HCT116 (cell line): ENCODE results near the gene SLC25A48. TPM values are rescaled to one million over a fixed set of nuclear protein-coding genes. Genes with fewer than 3 reads are reported as not detected.

ENCODE experiments used
- ATAC-seq: fragments of 200-7000 bp; cut with Tn5 transposase; 2 replicates; pipeline ENCODE4 v1.9.1; 2020; ENCODE audit warnings: mild to moderate bottlenecking, moderate library complexity
- BruUV-seq: library from RNA; stranded (reverse); fragments of 400-500 nt; replicated peaks from 2 replicates; lab custom pipeline; 2021; lab: Mats Ljungman, UMichigan
- CTCF ChIA-PET: fragments of 300-600 bp; sonication (Branson Sonifier 250); formaldehyde crosslinking; loops from one replicate; lab custom pipeline; 2021; ENCODE audit warnings: antibody characterized with exemption; lab: Charles Lee
- POLR2A ChIA-PET: fragments of 300-600, 350-600 bp; sonication (Branson Sonifier 250); formaldehyde crosslinking; loops from one replicate; lab custom pipeline; 2021; ENCODE audit warnings: antibody characterized with exemption; lab: Charles Lee
- RAD21 ChIA-PET, 2 experiments: fragments of 300-600 bp; sonication (Branson Sonifier 250); formaldehyde crosslinking; loops; one replicate each; lab custom pipeline; 2023; ENCODE audit warnings: low total read pairs in 2 of 2; ENCODE audit not compliant: uncharacterized antibody in 2 of 2, unreplicated experiment in 2 of 2, low non-redundant PET in 1 of 2; lab: Charles Lee
- DNase-seq: peaks from one replicate; pipeline ENCODE4 v3.0.0-alpha.2; 2010; ENCODE audit warnings: low read depth, low spot score
- H2AFZ ChIP-seq: fragments of 200-600 bp; shearing (Covaris generic), sonication (generic); 2 replicates; pipeline ENCODE4 v1.6.1; 2017; ENCODE audit warnings: low read depth, mixed run types, mixed read lengths, antibody characterized with exemption, low read length; ENCODE audit not compliant: poor library complexity, severe bottlenecking
- H3K27ac ChIP-seq: 2 replicates; pipeline ENCODE4 v1.5.1; 2012; ENCODE audit warnings: low read depth, low read length
- H3K27me3 ChIP-seq: fragments of 200-600 bp; sonication (generic); 2 replicates; pipeline ENCODE4 v1.6.1; 2016; ENCODE audit warnings: mixed run types, low read length, mixed read lengths; ENCODE audit not compliant: insufficient read depth
- H3K36me3 ChIP-seq, 2 experiments: fragments of 200-500 bp in 1 of 2; fragments of 200-600 bp in 1 of 2; sonication (Bioruptor generic) in 1 of 2; sonication (generic) in 1 of 2; 2 replicates each; pipeline versions ENCODE4 v1.5.1 to v1.6.1; 2014 to 2016; ENCODE audit warnings: low read length in 2 of 2, inconsistent platforms in 1 of 2, mixed read lengths in 1 of 2, mixed run types in 1 of 2; ENCODE audit not compliant: insufficient read depth in 2 of 2, control insufficient read depth in 1 of 2
- H3K4me1 ChIP-seq, 2 experiments: fragments of 200-600 bp in 1 of 2; sonication (generic) in 1 of 2; 2 replicates each; pipeline versions ENCODE4 v1.5.1 to v1.6.1; 2012 to 2017; ENCODE audit warnings: low read length in 2 of 2, inconsistent platforms in 1 of 2, mild to moderate bottlenecking in 1 of 2, mixed read lengths in 1 of 2, mixed run types in 1 of 2, moderate library complexity in 1 of 2; ENCODE audit not compliant: insufficient read depth in 2 of 2, control insufficient read depth in 1 of 2
- H3K4me2 ChIP-seq: fragments of 200-600 bp; sonication (generic); 2 replicates; pipeline ENCODE4 v1.6.1; 2017; ENCODE audit warnings: mixed run types, low read length, mixed read lengths
- H3K4me3 ChIP-seq, 2 experiments: fragments of 200-600 bp in 1 of 2; sonication (generic) in 1 of 2; replicated peaks in 1 of 2; 2 replicates each; pipeline ENCODE4 v1.5.1; 2011 to 2016; ENCODE audit warnings: low read length in 2 of 2, control low read depth in 1 of 2, low read depth in 1 of 2, mild to moderate bottlenecking in 1 of 2, mixed read lengths in 1 of 2, mixed run types in 1 of 2
- H3K79me2 ChIP-seq: fragments of 200-600 bp; sonication (generic); 2 replicates; pipeline ENCODE4 v1.6.1; 2017; ENCODE audit warnings: mild to moderate bottlenecking, mixed run types, low read length, moderate library complexity, mixed read lengths; ENCODE audit not compliant: insufficient read depth
- H3K9ac ChIP-seq: fragments of 200-600 bp; sonication (generic); 2 replicates; pipeline ENCODE4 v1.6.1; 2016; ENCODE audit warnings: low read length, mixed read lengths
- H3K9me2 ChIP-seq: fragments of 200-600 bp; sonication (generic), shearing (Covaris generic); 2 replicates; pipeline ENCODE4 v1.6.1; 2017; ENCODE audit warnings: mixed run types, mild to moderate bottlenecking, moderate library complexity; ENCODE audit not compliant: insufficient read depth
- H3K9me3 ChIP-seq, 2 experiments: fragments of 200-500 bp in 1 of 2; fragments of 200-600 bp in 1 of 2; sonication (Bioruptor generic) in 1 of 2; sonication (generic) in 1 of 2; 2 replicates each; pipeline ENCODE4 v1.6.1; 2014 to 2017; ENCODE audit warnings: low read length in 2 of 2, mixed read lengths in 2 of 2, inconsistent platforms in 1 of 2, low read depth in 1 of 2, mild to moderate bottlenecking in 1 of 2, mixed run types in 1 of 2, moderate library complexity in 1 of 2; ENCODE audit not compliant: control insufficient read depth in 1 of 2, insufficient read depth in 1 of 2
- H4K20me1 ChIP-seq: fragments of 200-600 bp; sonication (generic), shearing (Covaris generic); 2 replicates; pipeline ENCODE4 v1.6.1; 2017; ENCODE audit warnings: mixed run types, mild to moderate bottlenecking, moderate library complexity; ENCODE audit not compliant: insufficient read depth
- CBX3 ChIP-seq: IDR thresholded peaks from 2 replicates; pipeline ENCODE4 v1.6.1; 2012; ENCODE audit warnings: low read depth
- EGR1 ChIP-seq: IDR thresholded peaks from 2 replicates; pipeline ENCODE4 v1.6.1; 2012; ENCODE audit warnings: low read depth
- ELF1 ChIP-seq: IDR thresholded peaks from 2 replicates; pipeline ENCODE4 v1.6.1; 2012; ENCODE audit warnings: low read depth, borderline replicate concordance
- EZH2 ChIP-seq: fragments of 200-600 bp; sonication (generic); IDR thresholded peaks from 2 replicates; pipeline ENCODE4 v1.6.1; 2017; ENCODE audit warnings: antibody characterized with exemption, mixed run types
- FOSL1 ChIP-seq: IDR thresholded peaks from 2 replicates; pipeline ENCODE4 v1.6.1; 2012; ENCODE audit warnings: low read depth
- JUND ChIP-seq: IDR thresholded peaks from 2 replicates; pipeline ENCODE4 v1.6.1; 2012
- POLR2A ChIP-seq: IDR thresholded peaks from 2 replicates; pipeline ENCODE4 v1.7.0; 2011; ENCODE audit warnings: borderline replicate concordance; ENCODE audit not compliant: insufficient read depth, insufficient read length; ENCODE audit errors: extremely low read depth
- POLR2AphosphoS5 ChIP-seq: IDR thresholded peaks from 2 replicates; pipeline ENCODE4 v1.6.1; 2011; ENCODE audit warnings: mild to moderate bottlenecking, low read depth, low read length, moderate library complexity
- SIN3A ChIP-seq: IDR thresholded peaks from 2 replicates; pipeline ENCODE4 v1.6.1; 2012; ENCODE audit warnings: low read depth
- SP1 ChIP-seq: IDR thresholded peaks from 2 replicates; pipeline ENCODE4 v1.6.1; 2012; ENCODE audit warnings: low read depth
- TCF7L2 ChIP-seq: IDR thresholded peaks from 2 replicates; pipeline ENCODE4 v1.7.0; 2011; ENCODE audit warnings: borderline replicate concordance, inconsistent platforms; ENCODE audit not compliant: insufficient read depth, insufficient read length; ENCODE audit errors: extremely low read depth
- intact Hi-C: fragments of 100-400 bp; cut with micrococcal nuclease; formaldehyde crosslinking; loops from 2 replicates; pipeline ENCODE4 v1.10.0; 2022
- total RNA-seq: library from RNA; stranded (reverse); gene quantifications from one replicate; pipeline ENCODE4 v1.2.1, GENCODE V29; 2021; ENCODE audit not compliant: unreplicated experiment
- TF ChIP-seq, protein P1 (sequence below): IDR thresholded peaks from 2 replicates; pipeline ENCODE4 v1.6.1; 2012
- TF ChIP-seq, protein P2 (sequence below): IDR thresholded peaks from 2 replicates; pipeline ENCODE4 v1.6.1; 2011; ENCODE audit warnings: mild to moderate bottlenecking, low read length, moderate library complexity; ENCODE audit not compliant: insufficient replicate concordance; ENCODE audit errors: extremely low read depth
- TF ChIP-seq, protein P3 (sequence below): IDR thresholded peaks from 2 replicates; pipeline ENCODE4 v1.6.1; 2012
- TF ChIP-seq, protein P4 (sequence below), 3 experiments: fragments of 200-600 bp in 1 of 3; sonication (generic) in 1 of 3; IDR thresholded peaks in 2 of 3; conservative IDR thresholded peaks in 1 of 3; 2 replicates each; pipeline ENCODE4 v1.5.1; 2012 to 2017; ENCODE audit warnings: low read depth in 2 of 3, low read length in 2 of 3, antibody characterized with exemption in 1 of 3, borderline replicate concordance in 1 of 3, control low read depth in 1 of 3, mild to moderate bottlenecking in 1 of 3, mixed read lengths in 1 of 3, mixed run types in 1 of 3, moderate library complexity in 1 of 3; ENCODE audit not compliant: insufficient read depth in 1 of 3

Gene SLC25A48
- total RNA-seq, 1 experiment from 2014 or later: 2.8 TPM

DNA sequence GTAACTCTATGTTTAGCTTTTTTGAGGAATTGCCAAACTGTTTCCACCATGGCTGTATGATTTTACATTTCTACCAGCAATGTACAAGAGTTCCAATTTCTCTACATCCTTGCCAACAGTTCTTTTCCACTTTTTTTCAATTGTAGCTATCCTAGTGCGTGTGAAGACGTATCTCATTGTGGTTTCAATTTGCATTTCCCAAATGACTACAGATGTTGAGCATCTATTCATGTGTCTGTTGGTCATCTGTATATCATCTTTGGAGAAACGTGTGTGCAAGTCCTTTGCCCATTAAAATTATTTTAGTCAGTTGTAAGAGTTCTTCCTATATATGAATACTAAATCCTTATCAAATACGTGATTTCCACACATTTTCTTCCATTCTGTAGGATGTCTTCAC is 6.5 kb downstream of the SLC25A48 start:
- Histone ChIP-seq H3K4me3 (no peak overlapping the region), H3K79me2 (no peaks in the 10 kb centered on the region), H3K9me2 (no peaks in the 10 kb centered on the region), H3K4me1 (peaks cover 11 to 20% of the 10 kb centered on the region in 2 experiments; a peak in 3 of 4 replicates), H3K36me3 (no peaks in the 10 kb centered on the region), H4K20me1 (no peaks in the 10 kb centered on the region), H3K9me3 (no peaks in the 10 kb centered on the region), H3K9ac (no peak overlapping the region), H2AFZ (no peak overlapping the region), H3K27me3 (no peaks in the 10 kb centered on the region), H3K27ac (no peak overlapping the region), H3K4me2 (no peak overlapping the region)
- no peak for TF ChIP-seq POLR2AphosphoS5
- no peak for TF ChIP-seq SIN3A
- TF ChIP-seq FOSL1: no peak
- TF ChIP-seq CBX3: no peak
- no peak for TF ChIP-seq EGR1
- TF ChIP-seq, protein P1, sequence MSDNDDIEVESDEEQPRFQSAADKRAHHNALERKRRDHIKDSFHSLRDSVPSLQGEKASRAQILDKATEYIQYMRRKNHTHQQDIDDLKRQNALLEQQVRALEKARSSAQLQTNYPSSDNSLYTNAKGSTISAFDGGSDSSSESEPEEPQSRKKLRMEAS: no peak
- CTCF ChIA-PET: no interaction called here
- intact Hi-C loops: no loop called here
- no peak for ATAC-seq
- RAD21 ChIA-PET: no interaction called here
- DNase-seq: no peak
- BruUV-seq: no TSS peak
- POLR2A ChIA-PET: no interaction called here

DNA sequence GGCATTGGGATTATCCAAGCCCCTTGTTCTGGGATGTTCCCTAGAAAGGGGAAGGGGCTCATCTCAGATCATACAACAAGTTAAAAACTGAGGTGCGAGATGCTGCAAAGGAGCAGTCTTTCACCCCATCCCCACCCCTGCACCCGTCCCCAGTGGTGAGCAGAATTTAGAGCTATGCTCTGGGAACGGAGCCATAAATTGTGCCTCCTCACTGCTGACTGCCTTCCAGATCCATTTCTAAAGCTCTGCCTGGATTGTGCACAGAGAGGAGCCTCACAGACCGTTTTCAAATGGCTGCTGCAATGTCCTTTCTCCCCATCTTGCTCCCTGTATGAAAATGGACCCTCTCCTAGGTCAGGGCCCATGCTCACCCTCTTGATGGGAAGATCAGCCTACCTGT is 8.3 kb downstream of the SLC25A48 start:
- Histone ChIP-seq H3K27ac (no peak overlapping the region), H3K9me2 (no peaks in the 10 kb centered on the region), H3K9me3 (no peaks in the 10 kb centered on the region), H3K27me3 (no peaks in the 10 kb centered on the region), H3K4me2 (no peak overlapping the region), H3K79me2 (no peaks in the 10 kb centered on the region), H3K36me3 (no peaks in the 10 kb centered on the region), H3K4me1 (peaks cover 11 to 21% of the 10 kb centered on the region in 2 experiments; a peak in 3 of 4 replicates), H2AFZ (no peak overlapping the region), H3K9ac (no peak overlapping the region), H4K20me1 (no peaks in the 10 kb centered on the region), H3K4me3 (no peak overlapping the region)
- ChIA-PET RAD21 (no interaction called here), CTCF (interaction anchor here (1.1 kb wide), 1 partner anchor 276 kb away, joined by 3 read pairs; no protein-coding TSS in a partner anchor), POLR2A (no interaction called here)
- intact Hi-C loops: no loop called here
- no TSS peak for BruUV-seq
- no peak for ATAC-seq
- DNase-seq: no peak
- TF ChIP-seq FOSL1: no peak
- TF ChIP-seq TCF7L2: no peak
- TF ChIP-seq SP1: no peak
- TF ChIP-seq, protein P2, sequence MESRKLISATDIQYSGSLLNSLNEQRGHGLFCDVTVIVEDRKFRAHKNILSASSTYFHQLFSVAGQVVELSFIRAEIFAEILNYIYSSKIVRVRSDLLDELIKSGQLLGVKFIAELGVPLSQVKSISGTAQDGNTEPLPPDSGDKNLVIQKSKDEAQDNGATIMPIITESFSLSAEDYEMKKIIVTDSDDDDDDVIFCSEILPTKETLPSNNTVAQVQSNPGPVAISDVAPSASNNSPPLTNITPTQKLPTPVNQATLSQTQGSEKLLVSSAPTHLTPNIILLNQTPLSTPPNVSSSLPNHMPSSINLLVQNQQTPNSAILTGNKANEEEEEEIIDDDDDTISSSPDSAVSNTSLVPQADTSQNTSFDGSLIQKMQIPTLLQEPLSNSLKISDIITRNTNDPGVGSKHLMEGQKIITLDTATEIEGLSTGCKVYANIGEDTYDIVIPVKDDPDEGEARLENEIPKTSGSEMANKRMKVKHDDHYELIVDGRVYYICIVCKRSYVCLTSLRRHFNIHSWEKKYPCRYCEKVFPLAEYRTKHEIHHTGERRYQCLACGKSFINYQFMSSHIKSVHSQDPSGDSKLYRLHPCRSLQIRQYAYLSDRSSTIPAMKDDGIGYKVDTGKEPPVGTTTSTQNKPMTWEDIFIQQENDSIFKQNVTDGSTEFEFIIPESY: no peak
- TF ChIP-seq, protein P3, sequence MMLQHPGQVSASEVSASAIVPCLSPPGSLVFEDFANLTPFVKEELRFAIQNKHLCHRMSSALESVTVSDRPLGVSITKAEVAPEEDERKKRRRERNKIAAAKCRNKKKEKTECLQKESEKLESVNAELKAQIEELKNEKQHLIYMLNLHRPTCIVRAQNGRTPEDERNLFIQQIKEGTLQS: no peak
- TF ChIP-seq ELF1: no peak
- TF ChIP-seq POLR2A: no peak
- no peak for TF ChIP-seq JUND
- TF ChIP-seq, protein P4, sequence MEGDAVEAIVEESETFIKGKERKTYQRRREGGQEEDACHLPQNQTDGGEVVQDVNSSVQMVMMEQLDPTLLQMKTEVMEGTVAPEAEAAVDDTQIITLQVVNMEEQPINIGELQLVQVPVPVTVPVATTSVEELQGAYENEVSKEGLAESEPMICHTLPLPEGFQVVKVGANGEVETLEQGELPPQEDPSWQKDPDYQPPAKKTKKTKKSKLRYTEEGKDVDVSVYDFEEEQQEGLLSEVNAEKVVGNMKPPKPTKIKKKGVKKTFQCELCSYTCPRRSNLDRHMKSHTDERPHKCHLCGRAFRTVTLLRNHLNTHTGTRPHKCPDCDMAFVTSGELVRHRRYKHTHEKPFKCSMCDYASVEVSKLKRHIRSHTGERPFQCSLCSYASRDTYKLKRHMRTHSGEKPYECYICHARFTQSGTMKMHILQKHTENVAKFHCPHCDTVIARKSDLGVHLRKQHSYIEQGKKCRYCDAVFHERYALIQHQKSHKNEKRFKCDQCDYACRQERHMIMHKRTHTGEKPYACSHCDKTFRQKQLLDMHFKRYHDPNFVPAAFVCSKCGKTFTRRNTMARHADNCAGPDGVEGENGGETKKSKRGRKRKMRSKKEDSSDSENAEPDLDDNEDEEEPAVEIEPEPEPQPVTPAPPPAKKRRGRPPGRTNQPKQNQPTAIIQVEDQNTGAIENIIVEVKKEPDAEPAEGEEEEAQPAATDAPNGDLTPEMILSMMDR (IDR thresholded peaks at IDR 0.05 in 2 of 3, conservative IDR thresholded peaks at IDR 0.05 in 1 of 3; ENCODE audit: borderline replicate concordance in 1 of 3, insufficient read depth in 1 of 3, low read depth in 2 of 3, low read length in 2 of 3): no peak
- TF ChIP-seq EZH2: no peak
